GM19240 (cell line): Measurements from ENCODE around the gene BCL11A.

ENCODE experiments used
- DNase-seq: peaks from one replicate; pipeline ENCODE4 v3.0.0; 2011; ENCODE audit warnings: low spot score; ENCODE audit not compliant: insufficient read length

The BCL11A gene

DNA sequence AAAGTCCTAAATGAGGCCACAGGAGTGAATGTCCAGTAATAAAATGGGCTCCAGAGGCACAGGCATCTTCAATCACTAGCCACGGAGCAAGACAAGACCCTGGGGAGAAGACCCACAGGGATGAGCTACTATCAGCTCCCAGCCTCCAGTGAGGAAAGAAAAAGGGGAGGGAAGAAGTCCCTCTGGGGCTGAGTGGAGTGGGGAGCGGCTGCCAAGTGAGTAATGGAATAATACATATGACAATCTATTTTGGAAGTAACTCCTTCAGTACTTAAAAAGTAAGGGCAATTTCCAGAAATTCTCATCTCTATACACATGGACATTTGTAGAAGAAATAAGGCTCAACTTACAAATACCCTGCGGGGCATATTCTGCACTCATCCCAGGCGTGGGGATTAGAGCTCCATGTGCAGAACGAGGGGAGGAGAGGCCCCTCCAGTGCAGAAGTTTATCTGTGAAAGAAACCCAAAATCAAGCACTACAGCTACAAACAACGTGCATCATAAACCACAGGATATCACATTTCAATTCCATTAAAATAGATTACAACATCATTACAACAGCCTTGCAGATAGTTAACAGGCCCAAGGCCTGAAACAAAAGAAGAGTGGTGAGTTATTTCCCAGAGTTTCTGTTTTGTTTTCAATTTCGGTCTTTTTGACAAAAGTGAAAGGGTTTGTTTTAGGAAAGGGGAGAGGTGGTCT lies 84.9 kb downstream of the BCL11A start:
- DNase-seq = no peak

DNA sequence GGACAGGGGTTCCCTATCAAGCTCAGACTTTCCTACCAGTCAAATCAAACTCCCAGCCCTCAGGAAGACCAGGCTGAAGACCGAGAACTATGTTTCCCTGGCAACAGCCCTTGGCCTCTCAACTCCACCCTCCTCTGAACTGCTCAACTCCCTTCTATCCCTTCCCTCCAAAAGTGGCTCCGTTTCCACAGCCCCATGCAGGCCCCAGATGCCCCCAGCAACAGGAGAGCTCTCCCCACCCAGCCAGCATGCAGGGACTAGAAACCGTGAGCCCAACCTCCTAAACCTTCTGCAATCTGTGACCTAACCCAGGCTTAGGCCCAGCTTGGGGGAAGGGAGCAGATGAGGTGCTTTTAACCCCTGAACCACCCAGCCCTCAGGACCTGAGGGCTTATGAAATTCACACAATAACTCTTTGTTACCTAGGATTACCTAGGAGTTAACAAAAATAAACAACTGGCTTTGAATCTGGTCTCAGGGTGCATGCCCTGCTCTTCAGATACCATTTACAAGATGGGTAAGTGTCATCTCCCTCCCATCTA lies 87.2 kb downstream of the BCL11A start:
- no peak for DNase-seq

DNA sequence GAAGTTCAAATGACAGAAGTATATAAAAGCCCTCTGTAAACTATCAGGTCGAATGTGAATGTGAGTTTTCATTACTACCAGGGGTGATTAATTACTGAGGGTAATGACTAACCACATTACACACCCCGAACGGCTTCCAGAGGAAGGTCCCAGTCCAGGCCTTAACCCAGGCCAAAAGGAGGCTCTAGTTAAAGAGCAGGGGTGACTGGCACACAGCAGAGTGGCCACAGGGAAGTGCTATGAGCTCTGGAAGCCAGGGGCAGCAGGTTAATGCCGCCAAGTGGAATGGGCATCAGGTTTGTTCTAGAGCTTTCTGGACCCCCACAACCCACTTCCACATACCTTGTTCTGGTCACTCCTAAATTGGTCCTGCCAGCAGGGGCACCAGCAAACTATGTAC lies 87.7 kb downstream of the BCL11A start:
- DNase-seq = no peak

DNA sequence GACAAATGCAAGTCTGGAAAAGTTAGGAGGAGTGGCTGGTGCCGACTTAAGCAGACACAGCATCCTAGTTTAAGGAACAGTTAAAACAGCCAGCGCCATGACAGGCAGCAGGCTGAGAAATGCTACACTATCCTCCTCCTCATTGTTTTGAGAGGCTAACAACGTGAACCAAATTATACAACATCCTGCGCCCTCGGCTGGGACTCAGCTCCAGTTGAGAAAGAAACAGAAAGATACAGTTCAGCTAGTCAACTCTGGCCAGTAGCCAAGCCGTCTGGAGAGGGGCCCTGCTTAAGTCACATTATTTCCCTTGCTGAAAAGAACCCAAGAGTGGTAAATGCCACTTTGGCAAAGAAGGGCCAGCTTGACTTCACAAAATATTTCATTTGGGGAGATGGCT lies 90.2 kb downstream of the BCL11A start:
- no peak for DNase-seq

DNA sequence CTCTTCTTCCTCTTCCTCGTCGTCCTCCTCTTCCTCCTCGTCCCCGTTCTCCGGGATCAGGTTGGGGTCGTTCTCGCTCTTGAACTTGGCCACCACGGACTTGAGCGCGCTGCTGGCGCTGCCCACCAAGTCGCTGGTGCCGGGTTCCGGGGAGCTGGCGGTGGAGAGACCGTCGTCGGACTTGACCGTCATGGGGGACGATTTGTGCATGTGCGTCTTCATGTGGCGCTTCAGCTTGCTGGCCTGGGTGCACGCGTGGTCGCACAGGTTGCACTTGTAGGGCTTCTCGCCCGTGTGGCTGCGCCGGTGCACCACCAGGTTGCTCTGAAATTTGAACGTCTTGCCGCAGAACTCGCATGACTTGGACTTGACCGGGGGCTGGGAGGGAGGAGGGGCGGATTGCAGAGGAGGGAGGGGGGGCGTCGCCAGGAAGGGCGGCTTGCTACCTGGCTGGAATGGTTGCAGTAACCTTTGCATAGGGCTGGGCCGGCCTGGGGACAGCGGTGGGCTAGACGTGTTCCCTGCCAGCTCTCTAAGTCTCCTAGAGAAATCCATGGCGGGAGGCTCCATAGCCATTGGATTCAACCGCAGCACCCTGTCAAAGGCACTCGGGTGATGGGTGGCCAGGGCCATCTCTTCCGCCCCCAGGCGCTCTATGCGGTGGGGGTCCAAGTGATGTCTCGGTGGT lies 91.9 kb downstream of the BCL11A start:
- DNase-seq = no peak

DNA sequence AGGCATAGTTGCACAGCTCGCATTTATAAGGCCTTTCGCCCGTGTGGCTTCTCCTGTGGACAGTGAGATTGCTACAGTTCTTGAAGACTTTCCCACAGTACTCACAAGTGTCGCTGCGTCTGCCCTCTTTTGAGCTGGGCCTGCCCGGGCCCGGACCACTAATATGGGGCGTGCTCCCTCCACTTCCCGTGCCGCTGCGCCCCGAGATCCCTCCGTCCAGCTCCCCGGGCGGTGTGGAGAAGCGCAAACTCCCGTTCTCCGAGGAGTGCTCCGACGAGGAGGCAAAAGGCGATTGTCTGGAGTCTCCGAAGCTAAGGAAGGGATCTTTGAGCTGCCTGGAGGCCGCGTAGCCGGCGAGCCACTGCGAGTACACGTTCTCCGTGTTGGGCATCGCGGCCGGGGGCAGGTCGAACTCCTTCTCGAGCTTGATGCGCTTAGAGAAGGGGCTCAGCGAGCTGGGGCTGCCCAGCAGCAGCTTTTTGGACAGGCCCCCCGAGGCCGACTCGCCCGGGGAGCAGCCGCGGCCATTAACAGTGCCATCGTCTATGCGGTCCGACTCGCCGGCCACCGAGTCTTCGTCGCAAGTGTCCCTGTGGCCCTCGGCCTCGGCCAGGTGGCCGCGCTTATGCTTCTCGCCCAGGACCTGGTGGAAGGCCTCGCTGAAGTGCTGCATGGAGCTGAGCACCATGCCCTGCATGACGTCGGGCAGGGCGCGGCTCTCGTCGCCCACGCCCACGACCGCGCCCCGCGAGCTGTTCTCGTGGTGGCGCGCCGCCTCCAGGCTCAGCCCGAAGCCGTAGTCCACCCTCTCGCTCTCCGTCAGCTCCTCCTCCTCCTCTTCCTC lies 92.7 kb downstream of the BCL11A start:
- no peak for DNase-seq

DNA sequence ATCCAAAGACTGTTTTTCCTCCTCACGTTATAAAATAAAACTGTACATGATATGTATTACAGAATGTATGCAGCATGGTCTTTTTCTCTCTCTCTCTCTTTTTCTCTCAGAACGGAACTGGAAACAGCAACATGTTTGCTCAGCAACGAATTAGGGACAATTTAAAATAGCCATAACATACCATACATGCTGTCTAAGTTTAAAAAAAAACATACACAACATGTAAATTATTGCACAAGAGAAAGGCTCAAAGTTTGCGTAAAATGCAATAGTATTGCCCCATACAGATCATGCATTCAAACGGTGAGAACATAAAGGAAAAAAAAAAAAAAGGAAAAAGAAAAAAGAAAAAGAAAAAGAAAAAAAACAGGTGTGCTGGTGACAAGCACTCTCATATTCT lies 93.6 kb downstream of the BCL11A start:
- DNase-seq = no peak

DNA sequence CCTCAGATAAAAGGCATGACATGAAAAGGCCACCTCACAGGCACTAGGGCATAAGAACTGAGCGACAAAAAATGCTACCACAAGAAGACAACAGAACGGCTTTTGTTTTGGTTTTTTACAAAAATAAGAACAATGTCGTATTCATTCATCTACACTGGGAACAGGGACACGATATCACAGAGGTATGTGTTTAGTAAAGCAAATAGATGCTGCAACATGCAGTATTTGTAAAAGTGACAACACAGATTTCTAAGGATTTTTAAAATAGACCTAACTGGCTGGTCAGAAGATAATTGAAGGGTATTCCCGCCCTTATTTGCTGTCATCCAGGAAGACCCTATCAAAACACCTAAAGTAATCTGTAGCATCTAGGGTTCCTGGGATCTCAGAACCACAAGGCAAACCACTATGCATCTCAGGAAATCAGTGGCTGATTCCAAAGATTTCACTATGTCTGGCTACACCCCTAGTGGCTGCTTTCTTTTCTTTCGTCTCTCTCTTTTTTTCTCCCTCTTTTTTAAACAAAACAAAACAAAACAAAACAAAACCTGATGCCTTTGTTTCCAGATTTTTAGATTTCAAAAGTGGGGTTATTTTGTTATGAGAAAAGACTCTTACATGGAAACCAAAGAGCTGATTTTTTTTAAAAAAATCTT lies 97.2 kb downstream of the BCL11A start:
- no peak for DNase-seq

DNA sequence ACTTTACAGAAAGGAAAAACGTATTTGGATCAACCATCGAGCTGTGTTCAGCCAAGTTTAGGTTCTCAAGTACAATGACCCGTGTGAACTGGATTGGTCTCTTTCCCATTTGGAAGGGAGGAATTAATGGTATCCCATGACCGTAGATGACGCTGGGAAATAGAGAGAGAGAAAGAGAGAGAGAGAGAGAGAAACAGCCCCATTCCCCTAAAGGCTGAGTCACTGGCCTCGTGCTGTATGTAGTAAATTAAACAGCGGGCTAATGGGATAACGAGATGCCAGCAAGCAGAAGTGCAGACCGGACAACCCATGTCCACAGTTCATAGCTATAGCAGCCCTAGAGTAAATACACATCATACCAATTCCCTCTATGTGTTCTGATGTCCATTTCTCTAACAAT lies 99.6 kb downstream of the BCL11A start:
- no peak for DNase-seq

DNA sequence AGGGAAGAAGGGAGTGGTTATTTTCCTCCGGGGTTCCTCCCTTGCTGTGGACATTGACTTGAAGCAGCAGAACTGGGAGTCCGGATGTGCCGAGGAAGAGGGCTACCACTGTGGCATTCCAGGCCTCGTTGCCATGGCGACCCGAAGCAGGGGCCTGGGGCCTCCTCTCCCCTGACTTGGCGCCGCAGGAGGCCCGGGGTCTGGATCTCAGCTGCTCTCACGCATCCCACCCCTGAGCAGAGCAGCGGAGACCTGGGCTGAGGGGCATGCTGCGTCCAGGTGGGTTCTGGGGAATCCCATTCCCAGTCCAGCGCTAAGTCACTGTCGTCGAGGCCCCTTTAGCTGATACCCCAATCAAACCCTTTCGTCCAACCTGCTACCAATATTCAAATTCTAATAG lies 100.2 kb downstream of the BCL11A start:
- DNase-seq = no peak

DNA sequence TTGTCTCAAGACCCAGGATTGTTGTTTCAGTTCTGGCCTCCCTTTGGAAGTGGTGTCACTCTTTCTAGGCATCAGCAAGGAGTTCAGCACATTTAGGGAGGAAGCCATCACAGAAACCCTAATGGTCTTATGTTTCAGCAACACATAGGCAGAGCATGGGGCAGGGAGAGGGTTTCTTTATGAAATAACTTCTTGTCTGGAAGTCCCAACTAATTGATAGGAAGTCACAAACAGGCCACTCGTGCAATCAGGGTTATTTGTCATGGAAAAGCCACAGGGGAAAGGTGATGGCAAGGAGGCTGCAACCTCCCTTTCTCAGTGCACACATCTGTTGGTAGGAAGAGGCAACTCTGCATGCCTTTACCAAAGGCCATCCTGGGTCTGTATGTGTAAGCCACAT lies 103.0 kb downstream of the BCL11A start:
- no peak for DNase-seq

DNA sequence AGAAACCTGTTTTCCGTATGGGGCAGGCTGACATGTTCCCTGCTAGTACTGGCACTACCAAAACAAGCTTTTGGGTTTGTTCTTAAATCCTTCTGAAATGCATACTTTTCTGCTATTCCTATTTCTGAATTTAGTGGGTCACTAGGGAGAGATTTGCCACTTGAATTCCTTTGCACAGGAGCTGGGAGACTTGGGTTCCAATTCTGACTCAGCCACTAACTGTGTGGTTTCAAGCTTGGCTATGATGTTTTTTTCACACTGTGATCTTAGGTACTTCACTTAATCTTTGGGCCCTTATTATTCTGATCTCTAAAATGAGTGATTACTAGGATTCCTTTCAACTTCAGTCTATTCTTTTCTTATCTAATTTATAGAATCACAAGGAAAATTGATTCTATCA lies 105.5 kb downstream of the BCL11A start:
- DNase-seq = no peak

DNA sequence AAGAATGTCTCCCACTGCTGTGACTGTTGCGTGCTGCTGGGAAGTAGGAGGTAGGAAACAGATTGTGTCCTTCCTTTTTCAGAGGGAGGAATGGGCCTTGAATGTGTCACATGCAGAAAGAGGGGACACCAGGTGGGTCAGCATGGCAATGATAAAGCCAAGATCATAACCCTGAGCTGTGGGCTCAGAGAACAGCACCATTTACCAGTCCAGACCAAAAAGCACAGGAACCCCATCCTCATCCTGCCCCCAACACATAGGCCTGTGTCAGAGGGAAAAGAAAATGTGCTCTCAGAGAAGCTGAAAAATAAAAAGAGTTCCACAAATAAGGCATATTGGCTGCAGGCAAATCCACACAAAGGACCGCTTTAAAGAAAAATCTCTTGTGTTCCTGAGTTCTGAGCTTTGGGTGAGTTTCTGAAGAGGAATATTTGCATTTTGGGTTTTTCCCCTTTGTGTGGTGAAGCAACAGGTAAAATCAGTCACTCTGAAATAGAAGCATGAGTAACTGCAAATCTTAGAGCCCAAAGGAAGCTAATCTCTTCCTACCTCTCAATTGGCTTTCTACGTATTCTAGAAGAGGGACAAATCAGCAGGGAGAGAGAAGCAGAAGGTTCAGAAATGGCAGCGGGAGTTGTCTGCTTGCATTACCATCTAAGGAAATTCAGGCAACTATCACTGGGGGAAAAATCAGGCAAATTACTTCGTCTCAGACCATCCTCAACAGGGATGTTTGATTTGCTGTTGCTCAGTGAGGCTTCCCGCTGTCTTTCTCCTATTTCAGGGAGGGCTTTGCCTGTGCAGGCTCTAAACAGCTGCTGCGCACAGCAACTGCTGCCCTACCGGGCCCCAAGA lies 106.8 kb downstream of the BCL11A start:
- peak; percentile 10 for DNase-seq

DNA sequence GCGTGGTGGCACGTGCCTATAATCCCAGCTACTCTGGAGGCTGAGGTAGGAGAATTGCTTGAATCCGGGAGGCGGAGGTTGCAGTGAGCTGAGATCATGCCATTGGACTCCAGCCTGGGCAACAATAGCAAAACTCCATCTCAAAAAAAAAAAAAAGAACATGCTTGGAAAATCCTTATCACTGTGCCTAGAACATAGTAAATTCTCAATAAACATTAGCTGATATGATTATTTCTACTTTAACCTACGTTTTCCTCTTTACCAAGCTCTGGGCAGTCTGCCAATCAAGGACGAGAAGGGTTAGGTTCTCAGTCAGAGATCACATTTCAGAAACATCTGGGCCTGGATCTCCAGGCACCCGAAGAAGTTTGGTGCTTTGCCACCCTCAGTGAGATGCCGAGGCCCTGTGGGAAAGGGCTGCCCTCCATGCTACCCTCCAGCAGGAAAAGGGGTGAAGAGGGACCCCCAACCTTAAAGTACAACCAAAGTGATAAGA lies 107.7 kb downstream of the BCL11A start:
- no peak for DNase-seq

DNA sequence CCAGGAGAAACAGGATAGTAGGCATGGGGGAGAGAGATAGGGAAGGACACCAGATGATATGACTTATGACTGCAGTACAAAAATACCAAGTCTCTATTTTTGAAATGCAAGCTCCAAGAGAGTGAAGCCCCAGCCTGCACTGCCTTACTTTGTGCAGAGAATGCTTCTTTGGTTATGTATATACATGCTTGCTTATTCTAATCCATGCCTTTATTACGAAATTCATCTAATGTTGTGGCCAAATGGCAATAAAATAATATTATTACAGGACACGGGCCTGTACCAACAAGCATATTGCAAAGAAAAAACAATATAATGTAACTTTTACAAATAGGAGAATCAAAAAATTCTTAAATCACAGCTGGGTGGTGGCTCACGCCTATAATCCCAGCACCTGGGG lies 110.8 kb downstream of the BCL11A start:
- no peak for DNase-seq

DNA sequence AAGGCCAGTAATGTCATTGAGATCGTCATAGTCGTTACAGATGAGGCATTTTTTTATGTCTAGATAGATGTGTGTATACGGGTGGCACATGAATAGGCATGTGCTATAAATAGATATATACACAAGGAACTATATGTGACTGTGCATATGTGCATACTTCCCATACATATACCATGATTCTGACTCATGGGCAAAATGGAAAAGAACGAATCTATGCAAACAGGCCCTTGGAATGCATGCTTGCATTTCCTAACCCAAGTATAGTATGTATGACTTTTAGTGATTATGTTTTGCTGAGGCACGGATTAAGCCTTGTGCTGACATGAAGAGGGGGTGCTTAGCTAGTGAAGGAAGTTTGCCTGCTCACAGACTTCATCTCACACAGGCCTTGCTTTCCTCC lies 111.7 kb downstream of the BCL11A start:
- DNase-seq = no peak

DNA sequence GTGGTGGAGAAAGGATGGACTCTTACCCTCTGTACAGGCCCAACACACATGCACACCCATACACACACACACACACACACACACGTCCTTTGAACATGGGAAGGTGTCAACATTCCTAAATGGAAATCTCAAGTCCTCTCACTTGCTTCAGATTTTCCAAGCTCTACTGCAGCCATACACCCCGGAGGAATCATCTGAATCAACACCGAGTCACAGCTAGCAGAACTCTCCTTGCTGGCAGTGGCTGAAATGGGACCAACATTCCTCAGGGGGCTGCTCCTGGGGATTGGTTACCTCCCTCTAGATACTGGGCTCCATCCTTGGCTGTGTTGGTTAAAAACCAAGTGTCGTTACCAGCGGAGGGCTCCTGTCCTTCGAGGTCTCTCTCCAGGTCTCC lies 112.7 kb downstream of the BCL11A start:
- no peak for DNase-seq

DNA sequence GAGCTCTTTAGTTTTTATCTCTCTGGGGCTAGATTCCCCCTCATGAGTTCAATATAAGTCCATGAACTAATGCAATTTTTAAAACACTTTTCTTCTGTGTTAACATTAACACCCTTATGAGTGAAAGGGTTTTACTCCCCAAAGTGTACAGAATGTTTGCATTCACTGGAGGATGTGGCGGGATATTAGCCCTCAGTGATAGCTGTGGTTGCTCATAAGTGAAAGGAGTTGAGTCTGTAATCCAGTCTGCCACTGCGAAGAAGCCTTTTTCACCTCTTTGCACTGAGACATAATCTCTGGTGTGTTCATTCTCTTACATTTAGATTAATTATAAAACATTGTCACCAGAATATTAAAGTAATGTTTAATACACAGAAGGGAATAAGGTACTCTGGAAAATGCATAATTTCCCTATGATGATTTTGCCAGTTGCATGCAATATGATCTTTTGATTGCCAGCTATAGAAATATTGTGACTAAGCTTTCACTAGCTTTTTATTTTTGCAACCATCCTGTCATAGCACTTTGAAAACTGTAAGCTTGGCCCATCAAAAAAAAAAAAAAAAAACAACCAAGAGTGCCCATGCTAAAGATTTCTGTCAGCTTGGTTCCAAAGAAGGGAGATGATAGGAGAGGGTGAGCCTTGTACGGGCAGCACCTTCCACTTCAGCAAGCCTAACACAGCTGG lies 113.2 kb downstream of the BCL11A start:
- no peak for DNase-seq

DNA sequence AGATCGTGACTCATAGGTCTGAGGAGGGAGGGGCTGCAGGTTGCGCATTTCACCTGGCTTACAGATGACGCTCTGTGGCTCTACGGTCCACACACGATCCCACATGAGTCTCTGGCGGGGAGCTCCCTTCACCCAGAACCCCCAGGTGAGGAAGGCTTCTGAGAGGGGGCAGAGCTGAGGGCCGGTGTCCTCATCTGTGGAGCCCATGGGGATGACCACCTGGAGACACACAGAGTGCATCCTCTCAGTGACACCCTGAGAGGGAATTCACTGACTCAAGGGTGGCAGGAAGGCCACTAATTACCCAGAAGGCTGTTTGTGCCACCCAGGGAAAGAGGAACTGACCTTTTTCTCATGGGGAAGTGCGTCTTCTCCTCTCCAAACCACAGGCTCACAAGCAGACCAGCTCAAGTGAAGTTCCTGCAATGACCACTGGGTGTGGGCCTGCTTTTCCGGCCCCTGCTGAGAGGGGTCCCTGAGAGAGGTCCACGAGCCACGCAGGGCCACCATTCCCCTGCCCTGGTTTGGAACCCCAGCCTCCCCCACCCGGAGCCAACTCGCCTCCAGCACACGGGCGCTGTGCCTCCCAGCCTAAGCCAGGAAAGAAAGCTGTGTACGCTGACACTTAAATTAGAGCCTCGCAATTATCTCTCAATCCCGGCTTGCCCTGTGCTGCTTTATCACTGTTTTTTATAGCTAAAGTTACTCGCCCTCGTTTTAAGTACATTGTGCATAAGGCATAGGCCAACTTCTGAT lies 114.1 kb downstream of the BCL11A start:
- peak; percentile 80 for DNase-seq
